HG03469 (cell line): Measurements from ENCODE around the gene SPATA31E1.

Experiments
- ATAC-seq: cut with Tn5 transposase; IDR thresholded peaks from one replicate; pipeline ENCODE4 v1.9.1; 2021; ENCODE audit warnings: mild to moderate bottlenecking, moderate library complexity, moderate number of reproducible peaks; ENCODE audit not compliant: unreplicated experiment

Gene SPATA31E1

GRCh38 chr9:87862536-87863268, 20.0 kb upstream of the SPATA31E1 start:
- ATAC-seq: no peak

DNA sequence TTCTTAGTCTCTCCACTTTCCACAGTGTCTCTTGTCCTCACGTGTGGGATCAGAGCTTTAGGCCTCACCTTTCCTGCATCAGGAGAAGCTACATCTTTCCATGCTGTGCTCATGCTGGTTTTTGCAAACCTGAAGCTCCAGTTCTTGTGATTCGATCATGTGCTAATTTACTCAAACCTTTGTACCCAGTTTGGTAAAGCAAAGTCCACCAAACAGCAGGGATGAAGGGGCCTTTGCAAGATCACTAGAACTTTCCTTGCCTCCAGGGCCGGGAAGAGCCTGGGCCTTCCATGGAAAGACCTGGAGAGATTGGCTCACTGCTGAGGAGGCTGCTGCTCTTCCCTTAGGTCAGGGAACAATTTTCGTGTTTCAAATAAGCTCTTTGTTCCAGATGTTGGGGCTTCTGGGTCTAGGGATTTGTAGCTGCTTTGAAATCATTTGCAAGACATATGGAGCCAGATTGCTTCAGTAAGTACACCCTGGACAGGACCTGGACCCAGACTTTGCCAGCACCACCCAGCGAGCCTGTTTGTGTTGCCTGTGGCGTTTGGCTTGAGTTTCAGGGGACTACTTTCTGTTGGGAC, 18.7 kb upstream of the SPATA31E1 start:
- no peak for ATAC-seq

DNA sequence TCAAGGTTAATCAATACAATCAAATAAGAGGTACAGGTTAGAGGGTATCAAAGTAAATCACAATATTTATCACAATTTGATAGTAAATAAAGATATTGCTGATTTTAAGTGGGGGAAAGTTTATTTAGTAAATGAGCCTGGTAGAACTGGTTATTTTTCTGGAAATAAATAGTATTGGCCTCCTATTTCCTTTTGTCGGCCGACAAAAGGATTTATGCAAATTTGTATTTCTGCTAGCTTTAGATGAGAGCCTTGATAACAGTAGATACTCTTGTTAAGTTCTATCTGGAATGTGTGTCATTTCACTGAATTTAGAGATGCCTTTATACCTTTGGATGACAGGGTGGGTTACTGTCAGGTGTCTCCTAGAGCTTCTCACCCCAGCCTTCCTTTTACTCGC, 17.8 kb upstream of the SPATA31E1 start:
- ATAC-seq: no peak

GRCh38 chr9:87865626-87866025, 17.1 kb upstream of the SPATA31E1 start:
- ATAC-seq: no peak

DNA sequence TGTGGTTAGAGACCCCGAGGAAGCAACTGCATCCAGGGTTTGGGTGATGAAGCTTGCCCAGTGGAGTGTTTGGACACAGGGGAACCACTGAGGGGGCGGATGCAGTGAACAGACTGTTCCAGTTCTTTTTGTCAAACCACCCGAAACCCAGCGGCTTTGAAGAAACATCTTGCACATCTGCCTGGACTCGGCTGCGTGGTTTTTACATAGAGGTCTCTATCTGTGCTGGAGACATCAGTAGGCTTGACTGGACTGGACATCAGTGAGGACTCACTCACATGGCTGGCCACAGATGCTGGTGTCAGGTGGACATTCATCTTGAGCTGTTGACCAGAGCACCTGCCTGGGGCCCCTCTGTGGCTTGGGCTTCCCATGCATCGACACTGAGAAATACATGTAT, 15.3 kb upstream of the SPATA31E1 start:
- ATAC-seq: no peak

DNA sequence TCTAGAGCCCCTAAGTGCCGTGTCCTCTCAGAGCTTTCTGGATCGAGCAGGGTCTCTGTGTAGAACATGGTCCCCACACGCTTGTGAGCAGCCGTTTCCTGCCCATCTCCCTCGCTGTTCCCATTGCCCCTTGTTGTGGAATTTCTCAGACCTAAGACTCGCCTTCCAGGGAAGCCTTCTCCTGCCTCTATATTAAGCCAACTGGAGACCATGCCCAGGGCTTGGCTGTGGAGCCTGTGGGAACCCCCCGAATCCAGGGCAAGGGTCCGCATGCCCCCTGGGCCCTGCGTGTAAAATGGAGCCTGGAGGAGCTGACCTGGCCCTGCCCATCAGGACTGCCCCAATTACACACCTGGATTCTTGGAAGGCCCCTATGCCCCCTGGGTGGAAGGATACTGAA, 14.5 kb upstream of the SPATA31E1 start:
- no peak for ATAC-seq

DNA sequence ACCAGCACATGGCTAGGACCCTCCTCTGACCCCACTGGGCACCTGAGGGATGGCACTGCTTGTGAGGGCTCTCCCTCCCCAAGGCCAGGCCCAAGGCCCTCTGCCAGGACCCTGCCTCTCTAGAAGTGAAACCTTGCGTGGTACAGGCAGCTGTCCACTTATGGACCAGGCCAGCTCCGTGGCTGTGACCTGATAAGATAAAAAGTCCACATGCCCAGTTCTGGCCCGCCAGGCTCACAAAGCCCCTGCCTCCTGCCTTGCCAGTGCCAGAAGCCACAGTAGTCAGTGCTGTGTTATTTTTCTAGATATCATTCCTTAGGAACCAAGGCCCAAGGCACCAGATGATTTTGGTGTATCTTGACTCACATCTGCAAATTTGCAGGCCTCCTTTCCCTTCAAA, 14.0 kb upstream of the SPATA31E1 start:
- ATAC-seq: no peak

GRCh38 chr9:87869082-87869481, 13.6 kb upstream of the SPATA31E1 start:
- no peak for ATAC-seq

- ATAC-seq: no peak
These were observed 11.1 kb upstream of the SPATA31E1 start for GRCh38 chr9:87871425-87872078.

GRCh38 chr9:87872079-87872624, 10.5 kb upstream of the SPATA31E1 start:
- ATAC-seq: no peak

GRCh38 chr9:87873607-87874303, 8.9 kb upstream of the SPATA31E1 start:
- ATAC-seq: no peak

GRCh38 chr9:87874304-87874623, 8.4 kb upstream of the SPATA31E1 start:
- ATAC-seq: no peak

DNA sequence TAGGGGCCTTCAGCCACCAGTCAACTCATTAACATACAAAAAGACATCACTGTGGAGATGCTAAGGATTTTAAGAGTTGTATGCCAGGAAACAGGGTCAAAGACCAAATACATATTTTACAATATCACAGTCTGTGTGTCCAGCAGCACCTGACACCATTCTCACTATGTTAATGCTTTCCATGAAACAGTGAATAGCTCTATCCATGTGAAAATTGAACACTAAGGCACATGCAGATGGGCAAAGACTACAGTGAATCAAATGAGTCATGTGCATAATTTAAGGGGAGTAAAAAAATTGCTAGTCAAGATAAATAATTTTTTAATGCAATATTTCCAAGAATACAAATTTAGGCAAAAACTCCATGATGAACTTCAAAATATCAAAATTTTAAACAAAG, 7.6 kb upstream of the SPATA31E1 start:
- ATAC-seq: no peak

- ATAC-seq: no peak
These were observed 6.7 kb upstream of the SPATA31E1 start for GRCh38 chr9:87875831-87876545.

- ATAC-seq: no peak
These were observed 6.0 kb upstream of the SPATA31E1 start for GRCh38 chr9:87876708-87877107.

DNA sequence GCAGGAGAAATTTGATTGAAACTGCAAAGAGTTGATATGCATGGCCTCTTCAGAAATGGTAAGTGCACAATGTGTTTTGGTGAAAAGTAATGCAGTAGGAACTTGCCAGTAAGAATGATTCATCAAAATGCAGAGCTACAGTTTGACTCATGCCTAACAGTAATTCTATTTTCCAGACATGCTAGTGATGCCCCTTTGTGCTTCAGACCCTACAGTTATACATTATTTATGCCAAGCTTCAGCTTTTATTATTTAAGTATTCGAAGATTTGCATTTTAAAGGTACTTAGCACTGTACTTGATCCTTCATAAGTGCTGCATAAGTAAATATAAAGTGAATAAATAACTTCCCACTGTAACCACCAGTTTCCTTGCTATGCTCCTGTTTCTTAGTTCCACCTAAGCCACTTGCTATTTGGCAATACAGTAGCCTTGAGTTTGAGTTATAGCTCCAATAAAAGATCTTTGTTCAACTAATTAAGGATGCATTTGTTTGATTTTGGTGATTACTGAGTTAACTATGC, 3.6 kb upstream of the SPATA31E1 start:
- ATAC-seq: no peak

DNA sequence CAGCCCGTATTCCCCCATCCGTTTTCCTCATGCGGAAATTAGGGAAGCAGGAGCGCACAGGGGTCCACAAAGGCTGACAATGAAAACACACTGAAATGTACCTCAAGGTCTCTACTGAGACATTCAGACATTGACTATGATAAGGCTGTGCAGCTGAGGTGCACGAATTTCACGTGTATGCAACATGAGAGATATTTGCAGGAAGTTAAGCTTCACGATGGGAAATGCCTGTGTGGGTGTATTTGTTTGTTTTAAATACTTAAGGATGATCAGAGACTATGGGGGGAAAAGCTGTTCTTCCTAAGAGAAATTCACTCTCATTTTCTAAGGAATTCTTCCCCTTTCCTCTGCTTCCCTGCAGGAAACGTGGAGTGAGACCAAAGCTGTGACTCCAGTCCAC, 2.6 kb upstream of the SPATA31E1 start:
- ATAC-seq: no peak

DNA sequence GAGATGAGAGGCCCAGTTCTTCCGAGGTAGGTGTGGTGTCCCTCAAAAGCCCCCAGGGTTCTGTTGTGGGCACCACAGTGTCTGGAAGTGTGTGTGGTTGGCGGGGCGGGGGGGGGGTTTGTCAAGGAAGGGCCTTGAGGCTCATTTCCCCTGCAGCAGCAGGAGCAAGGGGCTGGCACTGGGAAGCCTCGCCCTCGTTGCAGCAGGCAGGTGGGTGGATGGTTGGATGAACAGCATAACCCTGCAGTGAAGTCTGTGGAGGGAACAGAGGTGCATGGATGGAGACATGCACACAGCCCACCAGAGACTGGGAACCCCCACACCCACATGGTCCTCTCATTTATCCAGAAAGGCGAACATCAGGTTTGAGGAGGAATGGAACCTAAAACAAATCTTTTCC, 2.0 kb upstream of the SPATA31E1 start:
- ATAC-seq: no peak

DNA sequence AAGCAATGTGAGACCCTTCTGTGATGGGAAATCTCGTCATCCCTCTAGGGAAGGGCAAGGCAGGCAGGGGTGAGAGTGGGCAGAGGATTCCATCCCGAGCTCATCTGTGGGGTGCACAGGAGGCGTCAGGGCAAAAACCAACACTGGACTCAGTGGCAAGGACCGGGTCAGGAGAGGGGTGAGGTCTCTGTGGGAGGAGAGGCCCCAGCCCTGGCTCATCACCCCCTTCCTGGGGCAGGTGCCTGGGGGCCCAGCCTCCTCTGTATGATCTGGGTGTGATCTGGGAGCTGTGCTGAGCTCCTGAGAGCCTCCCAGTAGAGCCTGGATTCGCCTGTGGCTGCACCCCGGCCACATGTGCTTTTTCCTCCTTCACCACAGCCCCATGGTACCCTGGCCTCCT, 597 bp downstream of the SPATA31E1 start:
- ATAC-seq: no peak

DNA sequence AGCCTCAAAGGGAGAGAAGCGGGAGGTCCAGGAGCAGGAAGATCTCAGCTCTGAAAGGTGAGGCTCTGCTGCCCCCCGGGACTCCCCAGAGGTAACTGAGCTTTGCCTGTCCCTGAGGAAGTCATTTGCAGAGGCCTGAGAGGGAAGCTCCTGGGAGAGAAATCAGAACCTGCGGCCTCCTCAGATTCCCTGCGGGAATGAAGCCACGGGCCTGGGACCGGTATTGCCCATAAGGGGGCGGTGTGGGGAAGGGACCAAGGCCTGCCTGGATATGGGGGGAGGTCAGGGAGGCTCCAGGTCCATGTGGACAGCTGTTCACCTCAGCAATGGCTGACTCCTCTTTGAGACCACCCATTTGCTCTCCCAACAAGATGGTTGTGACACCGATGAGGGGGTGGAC, 1.3 kb downstream of the SPATA31E1 start:
- ATAC-seq: no peak
